Activated naive CD8-positive, alpha-beta T cell treated with anti-CD3 and anti-CD28 coated beads, Interleukin-2, amount 50 U/mL, for 24 hours (primary cell): Measurements from ENCODE around the gene MAP3K4.

Experiments
- ATAC-seq: fragments of 150-1000 bp; cut with Tn5 transposase; one replicate; pipeline ENCODE4 v1.10.0; 2021
- DNase-seq: peaks from one replicate; pipeline ENCODE4 v3.0.0; 2021
- H3K27ac Mint-ChIP-seq: one replicate; pipeline ENCODE4 v1.8.0; 2021; ENCODE audit warnings: mild to moderate bottlenecking, mixed read lengths
- H3K27me3 Mint-ChIP-seq: one replicate; pipeline ENCODE4 v1.8.0; 2021; ENCODE audit warnings: mixed read lengths
- H3K36me3 Mint-ChIP-seq: one replicate; pipeline ENCODE4 v1.8.0; 2021; ENCODE audit warnings: low read depth, mixed read lengths
- H3K4me1 Mint-ChIP-seq: one replicate; pipeline ENCODE4 v1.8.0; 2021; ENCODE audit warnings: mixed read lengths
- H3K4me3 Mint-ChIP-seq: one replicate; pipeline ENCODE4 v1.8.0; 2021; ENCODE audit warnings: mild to moderate bottlenecking, moderate library complexity, mixed read lengths
- H3K9me3 Mint-ChIP-seq: one replicate; pipeline ENCODE4 v1.8.0; 2021; ENCODE audit warnings: mixed read lengths

MAP3K4 gene

GRCh38 chr6:161150566-161150965, 159.0 kb downstream of the MAP3K4 start:
- no peak overlapping the region for H3K27ac Mint-ChIP-seq
- no peaks in the 10 kb centered on the region for H3K4me1 Mint-ChIP-seq
- H3K9me3 Mint-ChIP-seq: no peaks in the 10 kb centered on the region
- H3K27me3 Mint-ChIP-seq: no peaks in the 10 kb centered on the region
- H3K4me3 Mint-ChIP-seq: no peak overlapping the region
- ATAC-seq (no peak), DNase-seq (no peak)
- peaks cover 3% of the 10 kb centered on the region for H3K36me3 Mint-ChIP-seq

- H3K4me3 Mint-ChIP-seq: no peak overlapping the region
- DNase-seq: no peak
- H3K4me1 Mint-ChIP-seq: no peaks in the 10 kb centered on the region
- no peak overlapping the region for H3K27ac Mint-ChIP-seq
- H3K9me3 Mint-ChIP-seq: no peaks in the 10 kb centered on the region
- H3K36me3 Mint-ChIP-seq: peaks cover 3% of the 10 kb centered on the region
- ATAC-seq: no peak
- H3K27me3 Mint-ChIP-seq: no peaks in the 10 kb centered on the region
Measured at GRCh38 chr6:161151059-161151645, 159.6 kb downstream of the MAP3K4 start.

- Mint-ChIP-seq H3K27me3 (no peaks in the 10 kb centered on the region), H3K36me3 (no peaks in the 10 kb centered on the region), H3K4me1 (no peaks in the 10 kb centered on the region), H3K4me3 (no peak overlapping the region), H3K27ac (no peak overlapping the region), H3K9me3 (peaks cover 2% of the 10 kb centered on the region)
- ATAC-seq (no peak), DNase-seq (no peak)
Measured at GRCh38 chr6:161151660-161152526, 160.3 kb downstream of the MAP3K4 start.

- Mint-ChIP-seq H3K9me3 (peaks cover 4% of the 10 kb centered on the region), H3K27me3 (no peaks in the 10 kb centered on the region), H3K4me3 (no peak overlapping the region), H3K36me3 (no peaks in the 10 kb centered on the region), H3K27ac (no peak overlapping the region), H3K4me1 (no peaks in the 10 kb centered on the region)
- ATAC-seq (no peak), DNase-seq (no peak)
Measured at GRCh38 chr6:161152527-161152862, 160.9 kb downstream of the MAP3K4 start.

GRCh38 chr6:161152907-161153662, 161.5 kb downstream of the MAP3K4 start:
- H3K36me3 Mint-ChIP-seq: peaks cover 2% of the 10 kb centered on the region
- no peak overlapping the region for H3K4me3 Mint-ChIP-seq
- no peaks in the 10 kb centered on the region for H3K4me1 Mint-ChIP-seq
- H3K27me3 Mint-ChIP-seq: no peaks in the 10 kb centered on the region
- H3K27ac Mint-ChIP-seq: no peak overlapping the region
- DNase-seq (peak; percentile 11), ATAC-seq (peak; percentile 47)
- peaks cover 4% of the 10 kb centered on the region for H3K9me3 Mint-ChIP-seq

GRCh38 chr6:161153725-161154124, 162.2 kb downstream of the MAP3K4 start:
- no peak for DNase-seq
- Mint-ChIP-seq H3K4me1 (no peaks in the 10 kb centered on the region), H3K9me3 (peaks cover 4% of the 10 kb centered on the region), H3K4me3 (no peak overlapping the region), H3K27me3 (no peaks in the 10 kb centered on the region), H3K36me3 (peaks cover 3% of the 10 kb centered on the region), H3K27ac (no peak overlapping the region)
- no peak for ATAC-seq

- H3K27ac Mint-ChIP-seq: no peak overlapping the region
- H3K36me3 Mint-ChIP-seq: peaks cover 6% of the 10 kb centered on the region
- H3K4me1 Mint-ChIP-seq: no peaks in the 10 kb centered on the region
- peaks cover 4% of the 10 kb centered on the region for H3K9me3 Mint-ChIP-seq
- ATAC-seq: no peak
- no peak for DNase-seq
- no peaks in the 10 kb centered on the region for H3K27me3 Mint-ChIP-seq
- H3K4me3 Mint-ChIP-seq: no peak overlapping the region
Measured at GRCh38 chr6:161154796-161155335, 163.3 kb downstream of the MAP3K4 start.

- no peak overlapping the region for H3K4me3 Mint-ChIP-seq
- DNase-seq (no peak), ATAC-seq (no peak)
- H3K27me3 Mint-ChIP-seq: no peaks in the 10 kb centered on the region
- H3K9me3 Mint-ChIP-seq: peaks cover 4% of the 10 kb centered on the region
- no peak overlapping the region for H3K27ac Mint-ChIP-seq
- H3K36me3 Mint-ChIP-seq: peaks cover 22% of the 10 kb centered on the region
- H3K4me1 Mint-ChIP-seq: no peaks in the 10 kb centered on the region
Measured at GRCh38 chr6:161161121-161161520, 169.6 kb downstream of the MAP3K4 start.

- ATAC-seq: no peak
- Mint-ChIP-seq H3K36me3 (peaks cover 22% of the 10 kb centered on the region), H3K9me3 (peaks cover under 1% of the 10 kb centered on the region), H3K27me3 (no peaks in the 10 kb centered on the region), H3K4me1 (no peaks in the 10 kb centered on the region), H3K27ac (no peak overlapping the region), H3K4me3 (no peak overlapping the region)
- no peak for DNase-seq
Measured at GRCh38 chr6:161161889-161162624, 170.5 kb downstream of the MAP3K4 start.

GRCh38 chr6:161162722-161163121, 171.2 kb downstream of the MAP3K4 start:
- Mint-ChIP-seq H3K27ac (no peak overlapping the region), H3K4me3 (no peak overlapping the region), H3K9me3 (no peaks in the 10 kb centered on the region), H3K36me3 (peaks cover 22% of the 10 kb centered on the region), H3K27me3 (no peaks in the 10 kb centered on the region), H3K4me1 (no peaks in the 10 kb centered on the region)
- DNase-seq (no peak), ATAC-seq (no peak)

- Mint-ChIP-seq H3K4me1 (no peaks in the 10 kb centered on the region), H3K27ac (no peak overlapping the region), H3K9me3 (no peaks in the 10 kb centered on the region), H3K36me3 (peaks cover 19% of the 10 kb centered on the region), H3K27me3 (no peaks in the 10 kb centered on the region), H3K4me3 (no peak overlapping the region)
- DNase-seq (no peak), ATAC-seq (no peak)
Measured at GRCh38 chr6:161163466-161164181, 172.1 kb downstream of the MAP3K4 start.

GRCh38 chr6:161164182-161164625, 172.6 kb downstream of the MAP3K4 start:
- Mint-ChIP-seq H3K4me3 (no peak overlapping the region), H3K27me3 (no peaks in the 10 kb centered on the region), H3K36me3 (peaks cover 19% of the 10 kb centered on the region), H3K4me1 (no peaks in the 10 kb centered on the region), H3K9me3 (no peaks in the 10 kb centered on the region), H3K27ac (no peak overlapping the region)
- DNase-seq (no peak), ATAC-seq (no peak)

GRCh38 chr6:161166176-161166575, 174.6 kb downstream of the MAP3K4 start:
- DNase-seq (no peak), ATAC-seq (no peak)
- Mint-ChIP-seq H3K4me1 (peaks cover 10% of the 10 kb centered on the region), H3K27ac (no peak overlapping the region), H3K36me3 (peaks cover 18% of the 10 kb centered on the region), H3K4me3 (no peak overlapping the region), H3K9me3 (no peaks in the 10 kb centered on the region), H3K27me3 (no peaks in the 10 kb centered on the region)

- Mint-ChIP-seq H3K9me3 (no peaks in the 10 kb centered on the region), H3K4me3 (no peak overlapping the region), H3K4me1 (peaks cover 10% of the 10 kb centered on the region), H3K27ac (no peak overlapping the region), H3K27me3 (no peaks in the 10 kb centered on the region), H3K36me3 (peaks cover 18% of the 10 kb centered on the region)
- no peak for DNase-seq
- ATAC-seq: no peak
Measured at GRCh38 chr6:161166677-161167076, 175.1 kb downstream of the MAP3K4 start.
